ENCODE measurements around the gene TBX2. TPM values are rescaled to one million over a fixed set of nuclear protein-coding genes. Genes with fewer than 3 reads are reported as not detected.
A peak's percentile ranks its signal among the peaks of the same experiment; 100 is the strongest.

Gene TBX2
- total RNA-seq, 1 donor from 2014 or later: 16.1 TPM

DNA sequence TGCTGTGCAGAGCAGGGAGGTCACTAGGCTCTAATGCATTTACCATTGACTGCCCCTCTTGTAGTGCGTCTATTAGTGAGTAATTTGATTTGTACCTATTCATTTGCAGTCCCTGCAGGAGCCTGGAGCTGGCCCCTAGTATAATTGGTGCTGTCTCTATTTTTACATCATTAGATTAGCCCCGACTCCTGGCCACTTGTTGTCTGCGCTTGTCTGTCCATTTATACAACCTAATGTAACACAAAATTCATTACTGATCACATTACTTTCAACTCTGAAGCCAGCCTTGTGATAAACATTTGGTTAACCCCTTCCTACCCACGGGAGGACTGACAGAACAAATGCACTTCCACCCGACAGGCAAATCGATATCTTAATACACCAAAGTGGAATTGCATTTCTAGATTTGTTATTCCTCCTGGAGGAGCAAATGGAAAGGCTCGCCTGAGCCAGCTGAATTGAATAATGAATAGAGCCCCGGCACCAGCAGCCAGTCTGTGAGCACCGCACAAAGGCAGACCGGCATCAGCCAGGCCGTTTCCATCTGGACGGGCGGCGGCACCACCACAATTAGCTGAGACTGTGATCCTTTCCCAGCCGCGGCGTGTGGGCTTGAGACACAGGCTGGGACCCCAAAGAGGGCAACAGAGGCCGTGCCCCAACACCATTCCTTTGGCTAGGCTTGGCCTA is 18.7 kb upstream of the TBX2 start:
- TF ChIP-seq, protein P1, sequence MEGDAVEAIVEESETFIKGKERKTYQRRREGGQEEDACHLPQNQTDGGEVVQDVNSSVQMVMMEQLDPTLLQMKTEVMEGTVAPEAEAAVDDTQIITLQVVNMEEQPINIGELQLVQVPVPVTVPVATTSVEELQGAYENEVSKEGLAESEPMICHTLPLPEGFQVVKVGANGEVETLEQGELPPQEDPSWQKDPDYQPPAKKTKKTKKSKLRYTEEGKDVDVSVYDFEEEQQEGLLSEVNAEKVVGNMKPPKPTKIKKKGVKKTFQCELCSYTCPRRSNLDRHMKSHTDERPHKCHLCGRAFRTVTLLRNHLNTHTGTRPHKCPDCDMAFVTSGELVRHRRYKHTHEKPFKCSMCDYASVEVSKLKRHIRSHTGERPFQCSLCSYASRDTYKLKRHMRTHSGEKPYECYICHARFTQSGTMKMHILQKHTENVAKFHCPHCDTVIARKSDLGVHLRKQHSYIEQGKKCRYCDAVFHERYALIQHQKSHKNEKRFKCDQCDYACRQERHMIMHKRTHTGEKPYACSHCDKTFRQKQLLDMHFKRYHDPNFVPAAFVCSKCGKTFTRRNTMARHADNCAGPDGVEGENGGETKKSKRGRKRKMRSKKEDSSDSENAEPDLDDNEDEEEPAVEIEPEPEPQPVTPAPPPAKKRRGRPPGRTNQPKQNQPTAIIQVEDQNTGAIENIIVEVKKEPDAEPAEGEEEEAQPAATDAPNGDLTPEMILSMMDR (conservative IDR thresholded peaks at IDR 0.05): no peak
- no peaks in the 10 kb centered on the region for H3K9me3 Mint-ChIP-seq

DNA sequence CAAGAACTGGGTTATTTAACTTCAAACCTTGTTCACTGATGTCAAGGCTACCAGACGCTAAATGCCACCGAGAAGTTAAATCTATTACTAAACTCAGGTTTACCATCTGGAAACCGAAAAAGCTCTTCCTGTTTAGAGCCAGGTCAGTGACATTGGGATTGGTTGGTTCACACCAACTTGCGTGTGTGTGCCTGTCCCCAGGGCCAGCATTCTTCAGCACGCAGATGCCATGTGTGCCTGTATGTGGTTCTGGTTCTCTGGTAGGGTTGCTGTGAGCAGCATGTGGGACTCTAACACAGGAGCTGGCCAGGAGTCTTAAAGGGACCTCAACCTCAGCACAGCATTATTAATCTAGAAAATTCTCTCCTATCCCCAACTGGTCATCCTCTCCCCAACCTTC is 18.1 kb upstream of the TBX2 start:
- Mint-ChIP-seq H3K36me3 (ENCODE audit: low read depth) (no peaks in the 10 kb centered on the region), H3K9me3 (no peaks in the 10 kb centered on the region), H3K27ac (ENCODE audit: unreplicated experiment) (peak overlapping the region; percentile 86), H3K4me3 (no peak overlapping the region), H3K27me3 (ENCODE audit: low read depth) (peaks cover 17% of the 10 kb centered on the region), H3K4me1 (peaks cover 50% of the 10 kb centered on the region)
- TF ChIP-seq, protein P1 (conservative IDR thresholded peaks at IDR 0.05): no peak
- no peak for DNase-seq (ENCODE audit: low read depth, low spot score)

More for the DNA sequence above, 18.7 kb upstream of the TBX2 start:
- DNase-seq (ENCODE audit: low read depth, low spot score): no peak
- Mint-ChIP-seq H3K4me3 (peak overlapping the region; percentile 39), H3K36me3 (ENCODE audit: low read depth) (no peaks in the 10 kb centered on the region), H3K27me3 (ENCODE audit: low read depth) (peaks cover 19% of the 10 kb centered on the region), H3K27ac (ENCODE audit: unreplicated experiment) (no peak overlapping the region), H3K4me1 (peaks cover 49% of the 10 kb centered on the region)

DNA sequence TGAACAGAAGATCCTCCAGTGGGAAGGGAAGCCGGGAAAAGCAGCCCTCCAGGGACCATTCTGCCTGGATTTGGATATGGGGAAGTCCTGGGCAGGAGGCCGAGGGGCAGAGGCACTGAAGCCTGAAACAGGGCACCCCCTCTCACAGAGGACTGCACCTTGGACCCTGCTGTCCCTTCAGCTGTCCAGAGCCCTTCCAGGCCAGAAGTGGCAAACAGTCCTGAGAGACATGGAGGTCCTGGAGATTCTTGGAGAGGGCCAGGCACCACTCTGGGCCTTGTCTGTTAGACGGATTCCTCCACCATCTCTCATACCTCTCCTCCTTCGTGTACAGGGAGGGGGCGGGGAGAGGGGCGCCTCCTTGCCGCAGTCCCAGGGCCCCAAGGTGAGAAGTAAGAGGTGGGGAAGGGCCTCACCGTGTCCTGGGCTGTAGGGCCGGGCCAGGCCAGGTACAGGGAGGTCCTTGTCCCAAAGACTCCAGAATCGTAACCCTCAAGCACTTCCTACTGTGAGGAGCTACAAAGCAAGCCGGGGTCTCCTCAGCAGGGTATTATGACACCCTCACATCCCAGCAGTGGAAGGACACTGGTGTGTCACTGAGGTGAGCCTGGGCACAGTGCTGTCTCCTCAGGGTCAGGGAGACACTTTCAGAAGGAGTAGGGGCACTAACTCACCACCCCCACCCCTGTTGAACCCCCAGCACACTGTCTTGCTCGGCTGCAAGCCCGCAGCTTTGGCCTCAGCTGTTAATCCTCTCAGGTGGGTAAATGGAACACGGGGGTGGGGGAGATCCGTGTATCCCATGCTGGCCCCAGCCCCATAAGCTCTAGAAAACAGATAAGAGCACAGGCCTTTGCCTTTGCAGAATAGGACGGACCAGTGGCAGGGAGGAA is 16.6 kb upstream of the TBX2 start:
- H3K36me3 Mint-ChIP-seq (ENCODE audit: low read depth): no peaks in the 10 kb centered on the region

DNA sequence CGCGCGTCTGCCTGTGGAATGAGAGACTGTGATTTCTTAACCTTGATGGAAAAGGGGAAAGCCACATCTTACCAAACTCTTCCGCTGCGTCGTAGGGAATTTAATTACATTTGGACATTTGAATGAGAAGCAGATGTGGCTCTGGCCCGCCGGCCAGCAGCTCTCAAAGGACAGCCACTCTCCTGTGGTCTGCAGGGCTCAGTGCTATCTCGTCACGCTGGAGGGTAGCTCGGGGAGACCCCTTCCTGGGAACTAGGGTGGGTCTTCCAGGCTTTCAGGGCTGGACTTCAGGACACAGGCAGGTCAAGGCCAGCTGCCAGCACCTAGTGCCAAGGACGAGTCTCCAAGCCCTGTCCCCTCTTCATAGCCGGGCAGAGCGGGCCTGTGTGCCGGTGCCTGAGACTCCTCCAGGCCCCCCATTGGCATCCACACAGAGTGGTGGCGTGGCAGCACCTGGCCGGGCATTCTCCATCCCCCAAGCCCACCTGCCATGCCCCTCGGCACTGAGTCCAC is 15.9 kb upstream of the TBX2 start:
- TF ChIP-seq, protein P1 (conservative IDR thresholded peaks at IDR 0.05): no peak
- Mint-ChIP-seq H3K4me3 (no peak overlapping the region), H3K27me3 (ENCODE audit: low read depth) (peaks cover 16% of the 10 kb centered on the region), H3K36me3 (ENCODE audit: low read depth) (no peaks in the 10 kb centered on the region), H3K27ac (ENCODE audit: unreplicated experiment) (no peak overlapping the region), H3K9me3 (no peaks in the 10 kb centered on the region), H3K4me1 (peaks cover 49% of the 10 kb centered on the region)
- no peak for DNase-seq (ENCODE audit: low read depth, low spot score)

More for the DNA sequence above, 16.6 kb upstream of the TBX2 start:
- Mint-ChIP-seq H3K27me3 (ENCODE audit: low read depth) (peaks cover 16% of the 10 kb centered on the region), H3K4me1 (peaks cover 50% of the 10 kb centered on the region), H3K4me3 (no peak overlapping the region), H3K27ac (ENCODE audit: unreplicated experiment) (no peak overlapping the region), H3K9me3 (no peaks in the 10 kb centered on the region)
- TF ChIP-seq, protein P1 (conservative IDR thresholded peaks at IDR 0.05): no peak
- DNase-seq (ENCODE audit: low read depth, low spot score): no peak

DNA sequence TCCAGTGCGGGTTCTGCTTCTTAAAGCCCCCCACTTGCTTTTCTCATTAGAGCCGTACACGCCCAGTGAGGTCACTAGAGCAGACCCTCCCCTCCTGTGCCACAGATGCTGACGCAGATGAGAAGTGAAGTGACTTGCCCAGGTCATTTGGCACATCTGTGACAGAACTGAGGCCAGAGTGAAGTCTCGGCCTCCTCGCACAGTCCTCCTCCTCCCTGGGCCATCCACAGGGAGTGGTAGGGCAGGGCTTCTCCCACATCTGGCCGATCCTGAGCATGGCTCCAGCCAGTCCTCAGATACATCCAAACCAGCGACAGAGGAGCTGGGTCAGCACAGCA is 15.3 kb upstream of the TBX2 start:
- TF ChIP-seq, protein P1 (conservative IDR thresholded peaks at IDR 0.05): no peak
- DNase-seq (ENCODE audit: low read depth, low spot score): no peak
- peaks cover 49% of the 10 kb centered on the region for H3K4me1 Mint-ChIP-seq
- H3K36me3 Mint-ChIP-seq (ENCODE audit: low read depth): no peaks in the 10 kb centered on the region
- H3K9me3 Mint-ChIP-seq: no peaks in the 10 kb centered on the region
- H3K27me3 Mint-ChIP-seq (ENCODE audit: low read depth): peaks cover 19% of the 10 kb centered on the region
- no peak overlapping the region for H3K4me3 Mint-ChIP-seq
- no peak overlapping the region for H3K27ac Mint-ChIP-seq (ENCODE audit: unreplicated experiment)

Measured in neural crest cell (in vitro differentiated cells).